Cardiac septum (tissue), 1 donor: Measurements from ENCODE around the gene FADS1. TPM values are rescaled to one million over a fixed set of nuclear protein-coding genes. Genes with fewer than 3 reads are reported as not detected.

Experiments used
- DNase-seq: peaks from one replicate; pipeline ENCODE4 v3.0.0-alpha.2; 2020; ENCODE audit warnings: low spot score
- intact Hi-C: fragments of 100-400 bp; cut with DNase I; formaldehyde crosslinking; loops from one replicate; pipeline ENCODE4 v1.14.0; 2022
- total RNA-seq: library from RNA; stranded (reverse); fragmentation: NEBNext Ultra II Directional; extraction: Animal tissue kit (Norgen Biotek cat#: 25700); gene quantifications from one replicate; pipeline ENCODE4 v1.2.1, GENCODE V29; 2021
- donor health status: DM: no; HTN: no; CAD: no.

The FADS1 gene
- total RNA-seq, 1 donor from 2014 or later = 34.0 TPM

DNA sequence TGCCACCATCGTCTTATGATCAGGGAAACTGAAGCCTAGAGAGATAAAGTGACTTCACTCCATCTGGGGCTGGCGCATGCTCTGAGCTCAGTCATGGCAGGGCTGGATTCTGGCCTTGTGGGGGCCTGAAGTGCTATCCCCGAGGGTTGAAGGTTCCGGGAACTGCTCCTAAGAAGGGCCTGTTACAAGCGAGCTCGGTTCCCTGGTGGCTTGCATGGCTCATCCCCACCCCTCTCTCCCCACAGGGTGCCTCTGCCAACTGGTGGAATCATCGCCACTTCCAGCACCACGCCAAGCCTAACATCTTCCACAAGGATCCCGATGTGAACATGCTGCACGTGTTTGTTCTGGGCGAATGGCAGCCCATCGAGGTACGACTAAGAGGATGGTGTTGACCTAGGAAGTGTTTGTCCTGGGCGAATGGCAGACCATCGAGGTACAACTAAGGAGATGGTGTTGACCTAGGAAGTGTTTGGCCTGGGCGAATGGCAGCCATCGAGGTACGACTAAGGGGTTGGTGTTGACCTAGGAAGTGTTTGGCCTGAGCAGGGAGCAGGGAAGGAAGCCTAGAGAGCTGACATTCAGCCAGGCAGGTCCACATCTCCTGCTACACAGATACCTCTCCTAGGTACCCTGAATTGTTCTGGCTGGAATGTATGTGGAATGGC, 31.2 kb upstream of the FADS1 start:
- DNase-seq = no peak
- intact Hi-C loops = no loop called here

DNA sequence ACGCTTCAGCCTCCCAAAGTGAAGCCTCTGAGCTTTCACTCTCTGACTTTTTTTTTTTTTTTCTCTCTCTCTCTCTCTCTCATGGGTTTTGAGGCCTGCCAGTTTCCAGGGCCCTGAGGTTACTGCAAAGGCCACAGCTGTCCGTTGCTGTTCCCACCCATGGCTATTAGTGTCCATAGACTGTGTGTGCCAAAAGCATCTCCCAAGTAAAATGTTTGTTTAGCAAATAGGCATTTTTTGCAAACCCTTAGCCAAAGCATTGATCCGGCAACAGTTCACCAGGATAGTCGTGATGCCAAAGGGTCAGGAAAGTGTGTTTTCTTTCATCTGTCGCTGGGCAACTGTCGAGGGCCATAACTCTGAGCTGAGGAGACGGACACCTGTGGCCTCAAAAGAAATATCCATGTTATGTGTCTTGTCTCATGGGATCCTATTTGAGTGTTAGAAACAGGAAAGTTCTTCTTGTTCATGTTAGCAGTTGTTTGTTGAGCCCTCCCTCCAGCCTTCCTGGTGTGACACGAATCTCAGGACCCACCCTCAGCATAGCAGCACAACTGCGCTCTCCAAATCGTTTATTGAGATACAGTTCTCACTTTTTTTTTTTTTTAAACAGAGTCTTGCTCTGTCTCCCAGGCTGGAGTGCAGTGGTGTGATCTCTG, 29.7 kb upstream of the FADS1 start:
- intact Hi-C loops = no loop called here
- no peak for DNase-seq

DNA sequence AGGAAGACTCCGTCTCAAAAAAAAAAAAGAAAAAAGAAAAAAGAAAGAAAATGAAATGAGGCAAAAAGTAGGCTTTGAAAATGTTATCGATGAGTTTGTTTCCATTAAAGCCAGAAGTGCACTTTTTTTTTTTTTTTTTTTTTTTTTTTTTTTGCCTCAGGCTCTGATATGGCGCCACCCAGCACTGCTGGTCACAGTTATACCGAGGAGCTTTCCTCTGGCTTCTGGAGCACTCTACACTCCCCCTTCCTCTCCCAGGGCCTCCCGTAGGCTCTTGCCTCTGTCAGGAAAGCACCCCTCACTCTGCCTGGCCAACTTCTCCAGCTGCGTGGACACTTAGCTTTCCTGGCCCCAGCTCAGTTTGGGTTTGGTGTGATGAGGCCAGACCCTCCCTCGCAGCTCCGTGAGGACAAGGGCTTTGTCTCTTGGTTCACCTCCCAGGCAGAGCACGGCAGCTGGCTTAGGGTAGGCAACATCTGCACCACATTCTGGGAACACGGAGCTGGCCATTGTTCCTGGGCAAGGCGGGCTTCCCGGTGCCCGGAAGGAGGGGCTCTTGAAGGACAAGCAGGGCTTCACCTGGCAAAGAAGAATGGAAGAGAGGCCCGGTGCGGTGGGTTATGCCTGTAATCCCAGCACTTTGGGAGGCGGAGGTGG, 28.2 kb upstream of the FADS1 start:
- intact Hi-C loops = no loop called here
- no peak for DNase-seq

DNA sequence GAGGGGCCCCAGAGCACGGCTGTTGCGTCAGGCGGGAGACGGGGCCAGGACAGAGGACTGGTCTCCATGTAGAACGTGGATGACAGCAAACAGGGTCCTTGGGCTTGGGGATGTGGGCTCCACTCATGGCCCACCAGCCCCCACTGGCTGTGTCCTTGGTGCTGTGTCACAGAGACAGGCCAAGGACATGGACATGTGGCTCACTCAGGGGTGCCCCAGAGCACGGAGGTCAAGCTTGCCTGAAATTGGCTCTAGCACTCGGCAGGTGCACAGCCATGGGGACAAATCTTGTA, 25.7 kb upstream of the FADS1 start:
- no peak for DNase-seq
- intact Hi-C loops = no loop called here

DNA sequence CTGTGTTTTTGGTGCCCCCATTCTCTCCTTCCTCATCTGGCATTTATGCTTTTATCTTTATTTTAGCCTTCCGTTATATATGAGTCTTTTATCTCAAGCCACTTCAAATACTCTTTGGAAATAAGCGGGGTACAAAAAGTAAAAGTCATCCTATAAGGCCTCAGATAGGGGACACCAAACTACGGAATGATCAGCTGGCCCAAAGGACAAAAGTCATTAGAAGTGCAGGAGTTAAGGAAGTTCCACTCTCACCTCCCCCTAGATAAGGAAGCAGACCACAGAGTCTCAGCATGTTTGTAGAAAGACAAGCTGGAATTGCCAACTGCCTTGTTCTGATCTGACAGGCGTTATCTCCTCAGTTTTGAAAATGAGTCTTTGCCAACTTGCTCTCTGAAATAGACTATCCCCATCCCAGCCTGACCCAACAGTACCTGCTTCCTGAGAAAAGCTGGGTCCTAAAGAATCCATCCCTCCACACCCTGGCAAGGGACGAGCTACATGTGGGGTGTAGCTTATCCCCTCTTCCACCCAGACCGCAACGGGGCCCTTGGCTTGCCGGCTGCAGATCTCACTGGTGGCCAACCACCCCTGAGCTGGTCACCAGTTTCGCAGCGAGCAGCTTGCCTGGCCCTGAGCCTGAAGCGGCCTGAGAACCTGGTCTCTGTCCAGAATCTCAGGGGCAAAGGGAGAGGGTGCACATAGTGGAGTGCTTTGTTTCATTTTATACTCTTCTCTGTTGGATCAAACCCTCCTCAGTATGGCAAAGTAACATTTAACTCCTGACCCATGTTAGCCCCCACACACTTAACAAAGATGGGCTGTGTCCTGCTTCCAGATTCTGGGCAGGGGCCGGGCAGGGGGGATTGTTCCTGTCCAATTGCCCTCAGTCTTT, 25.1 kb upstream of the FADS1 start:
- intact Hi-C loops = no loop called here
- no peak for DNase-seq

DNA sequence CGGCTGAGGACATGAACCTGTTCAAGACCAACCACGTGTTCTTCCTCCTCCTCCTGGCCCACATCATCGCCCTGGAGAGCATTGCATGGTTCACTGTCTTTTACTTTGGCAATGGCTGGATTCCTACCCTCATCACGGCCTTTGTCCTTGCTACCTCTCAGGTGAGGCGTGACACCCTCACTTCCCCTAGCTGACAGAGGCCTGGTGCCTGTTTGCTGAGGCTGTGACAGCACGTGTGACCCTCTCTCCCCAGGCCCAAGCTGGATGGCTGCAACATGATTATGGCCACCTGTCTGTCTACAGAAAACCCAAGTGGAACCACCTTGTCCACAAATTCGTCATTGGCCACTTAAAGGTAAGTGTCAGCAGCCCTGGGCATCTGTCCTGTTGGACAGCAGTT, 23.6 kb upstream of the FADS1 start:
- intact Hi-C loops = no loop called here
- DNase-seq = no peak

DNA sequence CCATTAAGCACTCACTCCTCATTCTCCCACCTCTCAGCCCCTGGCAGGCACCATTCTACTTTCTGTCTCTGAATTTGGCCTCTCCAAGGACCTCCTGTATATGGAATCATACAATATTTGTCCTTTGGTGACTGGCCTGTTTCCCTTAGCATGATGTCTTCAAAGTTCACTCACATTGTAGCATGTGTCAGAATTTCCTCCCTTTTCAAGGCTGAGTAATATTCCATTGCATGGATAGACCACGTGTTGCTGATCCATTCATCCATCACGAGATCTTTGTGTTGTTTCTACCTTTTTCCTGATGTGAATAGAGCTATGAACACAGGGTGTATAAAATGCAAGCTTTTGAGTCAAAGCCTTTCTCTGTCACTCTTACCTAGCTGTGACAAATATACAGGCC, 22.9 kb upstream of the FADS1 start:
- intact Hi-C loops = no loop called here
- DNase-seq = no peak

DNA sequence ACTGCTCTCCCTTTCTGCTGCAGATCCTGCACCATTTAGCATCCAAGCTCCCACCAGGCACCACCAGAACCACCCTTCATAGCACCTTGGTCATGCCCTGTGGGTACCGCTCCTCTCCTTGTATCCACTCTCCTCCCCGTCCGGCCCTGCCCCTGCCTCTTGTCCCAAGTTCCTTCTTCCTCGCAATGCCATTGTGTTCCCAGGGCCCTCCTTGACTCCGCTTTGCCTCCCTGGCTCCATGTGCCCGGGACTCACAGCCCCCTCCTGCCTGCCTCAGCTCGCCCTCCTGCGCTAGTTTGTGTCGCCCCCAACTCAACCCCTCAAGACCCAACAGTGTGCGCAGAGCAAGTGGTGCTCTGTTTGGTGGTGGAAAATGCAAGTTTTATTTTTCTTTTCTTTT, 22.1 kb upstream of the FADS1 start:
- intact Hi-C loops = no loop called here
- DNase-seq = no peak

DNA sequence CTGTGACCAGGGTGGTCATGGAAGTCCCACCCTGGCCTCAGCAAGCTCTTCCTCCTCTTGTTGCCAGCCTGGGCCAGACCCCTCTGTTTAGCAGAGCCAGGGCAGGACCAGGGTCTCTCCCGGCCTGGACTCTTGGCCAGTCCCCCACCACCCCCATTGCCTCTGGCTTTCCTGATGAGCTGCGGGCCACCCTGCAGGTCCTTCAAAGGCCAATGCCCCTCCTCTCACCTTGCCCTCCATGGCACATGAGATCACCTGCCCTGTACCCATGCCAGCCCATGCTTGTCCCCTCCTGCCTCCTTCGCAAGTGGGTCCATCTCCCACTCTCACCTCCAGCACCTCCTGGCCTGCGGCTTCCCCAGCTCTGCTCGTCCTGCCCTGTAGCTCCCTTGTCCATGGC, 21.7 kb upstream of the FADS1 start:
- DNase-seq = no peak
- intact Hi-C loops = no loop called here

DNA sequence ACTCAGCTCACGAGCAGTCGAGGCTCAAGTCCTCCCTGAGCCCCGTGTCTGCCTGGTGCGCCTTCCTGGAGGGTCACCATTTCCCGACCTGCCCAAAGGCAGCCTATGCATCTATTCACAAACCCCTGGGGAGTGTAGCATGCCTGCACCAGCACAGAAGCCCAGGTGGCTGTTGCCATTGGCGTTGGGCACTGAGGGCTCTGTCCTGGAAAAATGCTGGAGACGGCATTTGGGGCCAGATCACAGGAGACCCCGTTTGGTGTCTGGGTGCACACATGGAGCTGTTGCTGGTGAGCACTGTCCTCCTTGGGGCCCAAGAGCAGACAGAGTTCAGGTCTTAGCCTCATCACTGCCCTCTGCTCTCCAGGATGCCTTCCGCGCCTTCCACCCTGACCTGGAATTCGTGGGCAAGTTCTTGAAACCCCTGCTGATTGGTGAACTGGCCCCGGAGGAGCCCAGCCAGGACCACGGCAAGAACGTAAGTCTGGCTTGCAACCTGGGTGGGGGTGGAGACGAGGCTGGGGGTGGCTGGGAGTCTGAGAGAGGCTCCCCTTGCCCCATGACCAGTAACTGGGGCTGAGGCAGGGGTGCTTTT, 20.7 kb upstream of the FADS1 start:
- no peak for DNase-seq
- intact Hi-C loops = no loop called here

DNA sequence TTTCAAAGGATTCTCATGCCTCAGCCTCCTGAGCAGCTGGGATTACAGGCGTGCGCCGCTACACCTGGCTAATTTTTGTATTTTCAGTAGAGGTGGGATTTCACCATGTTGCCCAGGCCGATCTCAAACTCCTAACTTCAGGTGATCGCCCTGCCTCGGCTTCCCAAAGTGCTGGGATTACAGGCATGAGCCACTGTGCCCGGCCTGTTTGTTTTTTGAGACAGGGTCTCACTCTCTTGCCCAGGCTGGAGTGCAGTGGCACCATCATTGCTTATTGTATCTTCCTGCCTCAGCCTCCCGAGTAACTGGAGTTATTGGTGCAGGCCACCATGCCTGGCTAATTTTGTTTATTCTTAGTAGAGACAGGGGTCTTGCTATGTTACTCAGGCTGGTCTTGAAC, 19.4 kb upstream of the FADS1 start:
- DNase-seq = no peak
- intact Hi-C loops = no loop called here

DNA sequence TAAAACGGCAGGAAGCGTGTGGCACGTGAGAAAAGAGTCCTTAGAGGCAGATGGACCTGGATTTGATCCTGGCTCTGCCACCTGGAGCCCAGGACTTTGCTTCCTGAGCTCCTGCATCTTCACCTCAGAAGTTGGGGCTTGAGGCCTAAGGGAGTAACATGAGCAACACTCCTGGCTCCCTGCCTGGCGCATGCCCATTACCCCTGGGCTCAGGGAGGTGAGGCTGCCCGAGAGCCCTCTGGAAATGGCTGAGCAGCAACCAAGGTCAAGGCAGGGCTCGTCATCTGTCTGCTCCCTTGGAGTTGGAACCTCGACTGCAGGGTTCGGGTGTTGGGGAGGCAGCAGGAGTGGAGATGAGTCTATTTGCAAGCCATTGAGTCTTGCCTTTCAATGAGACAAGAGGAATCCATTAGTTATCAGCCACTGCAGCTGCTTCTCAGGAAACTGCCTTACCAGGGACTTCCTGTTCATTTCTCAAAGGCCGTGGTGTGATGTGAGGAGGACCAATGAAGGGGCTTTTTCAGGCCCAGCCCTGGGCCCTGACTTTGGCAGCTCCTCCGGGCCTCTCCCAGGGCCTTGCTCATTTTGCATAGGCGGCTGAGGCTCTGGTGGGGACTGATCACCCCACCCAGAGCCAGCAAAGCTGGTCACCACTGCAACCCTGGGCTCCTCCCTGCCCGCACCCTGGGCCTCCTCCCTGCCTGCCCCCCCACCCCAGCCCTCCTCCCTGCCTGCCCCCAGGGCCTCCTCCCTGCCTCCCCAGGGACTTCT, 17.7 kb upstream of the FADS1 start:
- no peak for DNase-seq
- intact Hi-C loops = no loop called here

DNA sequence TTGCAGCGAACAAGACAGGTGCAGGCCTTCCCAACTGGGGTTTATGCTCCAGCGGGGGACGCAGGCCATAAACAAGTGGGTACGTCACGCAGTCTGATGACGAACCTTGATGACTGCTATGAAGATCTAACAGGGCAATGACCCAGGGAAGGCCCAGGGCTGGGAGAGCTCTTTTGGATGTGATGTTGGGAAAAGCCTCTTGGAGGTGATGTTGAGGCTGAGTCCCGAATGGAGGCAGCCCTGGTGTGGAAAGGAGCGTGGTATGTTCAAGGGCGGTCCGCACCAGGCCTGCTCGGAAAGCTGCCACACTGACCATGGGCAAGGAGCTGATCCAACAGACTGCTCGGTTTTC, 17.1 kb upstream of the FADS1 start:
- intact Hi-C loops = no loop called here
- DNase-seq = no peak

DNA sequence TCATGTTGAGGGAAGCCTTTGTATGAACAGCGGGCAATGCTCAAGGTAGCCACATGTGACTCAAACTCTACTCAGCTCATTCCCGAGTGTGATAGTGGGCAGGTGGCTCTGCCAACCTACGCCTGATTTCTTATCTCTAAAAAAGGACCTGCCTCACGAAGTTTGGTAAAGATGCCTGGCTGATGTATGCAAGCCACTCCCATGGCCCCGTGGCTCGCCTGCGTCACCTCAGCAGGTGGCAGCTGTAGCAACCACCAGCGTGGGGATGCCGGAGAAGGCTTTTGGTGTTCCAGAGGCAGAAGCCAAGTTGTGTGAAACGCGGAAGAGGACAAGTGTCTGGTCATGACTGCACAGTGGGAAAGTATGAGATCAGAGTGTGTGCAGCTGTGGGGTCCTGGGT, 16.7 kb upstream of the FADS1 start:
- intact Hi-C loops = no loop called here
- DNase-seq = no peak

DNA sequence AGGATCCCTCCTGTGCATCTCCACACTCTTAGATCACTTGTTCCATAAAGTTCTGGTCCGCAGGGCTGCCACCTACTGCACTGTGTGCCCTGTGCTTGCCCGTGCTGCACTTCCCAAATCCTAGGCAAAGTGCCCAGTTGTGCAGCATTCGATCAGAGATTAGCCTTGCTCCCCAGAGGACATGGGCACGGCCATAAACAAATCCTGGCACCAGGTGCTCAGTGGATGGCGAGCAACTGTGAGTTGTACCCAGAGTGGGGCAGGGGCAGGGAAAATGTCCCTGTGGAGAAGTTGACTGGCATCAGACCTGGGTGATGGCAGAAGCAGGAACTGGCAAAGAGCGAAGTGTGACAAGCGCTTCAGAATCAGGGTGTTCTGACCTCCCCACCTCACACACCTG, 16.0 kb upstream of the FADS1 start:
- DNase-seq = no peak
- intact Hi-C loops = no loop called here

DNA sequence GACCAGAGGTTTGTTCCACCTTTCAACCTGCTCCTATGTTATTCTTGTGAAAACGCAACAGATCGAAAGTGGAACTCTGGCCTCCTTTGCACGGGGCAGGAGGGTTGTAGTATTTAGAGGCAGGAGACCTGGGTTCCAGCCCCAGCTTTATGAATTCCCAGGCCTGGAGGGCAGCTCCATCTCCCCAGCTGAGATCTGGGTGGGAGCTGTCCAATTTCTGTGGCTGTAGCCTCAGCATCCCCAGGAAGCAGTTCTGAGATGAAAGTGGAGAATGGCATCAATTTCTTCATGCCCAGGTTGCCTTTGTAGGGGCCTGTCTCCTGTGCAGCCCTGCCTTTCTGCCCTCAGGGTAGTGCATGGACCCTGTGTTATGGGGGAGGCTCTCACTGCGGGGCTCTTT, 15.4 kb upstream of the FADS1 start:
- DNase-seq = no peak
- intact Hi-C loops = no loop called here

DNA sequence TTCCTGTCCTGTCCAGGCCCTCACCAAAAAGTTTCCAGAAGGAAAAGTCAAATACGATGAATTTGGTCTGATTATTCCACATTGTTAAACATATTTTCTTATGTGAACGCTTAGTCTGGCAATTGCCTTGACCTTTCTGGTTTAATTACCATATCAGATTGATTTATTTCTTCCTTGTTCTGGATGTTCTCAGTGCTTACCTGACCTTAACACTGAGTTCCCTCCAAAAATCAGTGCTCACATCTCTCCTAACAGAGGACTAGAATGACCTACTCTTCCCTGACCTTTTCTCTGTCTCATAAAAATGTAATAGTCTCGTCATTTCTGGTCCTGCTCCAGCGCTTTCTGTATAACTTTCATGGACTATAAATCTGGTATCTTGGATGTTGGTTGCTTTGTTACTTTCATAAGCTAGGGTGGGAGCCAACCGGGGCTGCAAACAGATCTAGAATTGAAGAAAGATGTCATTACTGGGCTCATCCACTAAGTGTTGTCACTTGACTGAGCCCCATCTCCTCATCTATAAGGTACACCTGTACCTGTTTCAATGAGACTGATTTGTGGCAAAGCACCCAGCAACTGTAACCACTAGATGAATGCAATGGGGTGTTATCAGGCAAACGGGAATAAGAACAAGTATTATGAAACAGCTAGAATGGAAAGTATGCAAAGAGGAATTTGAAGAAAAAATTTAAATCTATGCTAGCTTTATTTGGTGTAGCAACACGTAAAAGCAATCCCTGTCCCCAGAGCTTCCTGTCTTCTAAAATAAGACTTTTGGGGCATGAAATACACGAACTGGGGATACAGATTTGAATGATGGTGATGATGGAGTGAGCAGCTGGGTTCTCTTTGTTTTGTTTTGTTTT, 13.7 kb upstream of the FADS1 start:
- intact Hi-C loops = no loop called here

DNA sequence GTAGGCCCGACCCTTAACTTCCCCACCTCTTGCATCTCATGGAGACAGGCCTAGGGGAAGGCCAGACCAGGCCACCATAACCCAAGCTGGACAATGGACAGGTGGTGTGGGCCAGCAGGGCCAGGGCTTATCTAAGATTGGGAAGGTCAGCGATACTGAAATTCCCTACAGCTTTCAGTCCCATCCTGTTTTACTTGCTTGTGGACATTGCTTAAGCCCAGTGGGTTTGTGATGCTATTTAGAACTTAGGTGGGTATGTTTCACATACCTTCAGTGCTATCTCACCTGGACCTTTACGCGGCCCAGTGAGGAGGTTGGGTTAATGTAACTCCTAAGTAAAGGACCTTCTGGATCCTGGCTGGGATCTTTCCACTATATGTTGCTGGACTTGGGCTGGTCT, 13.0 kb upstream of the FADS1 start:
- no peak for DNase-seq
- intact Hi-C loops = no loop called here

More for the DNA sequence above, 13.7 kb upstream of the FADS1 start:
- no peak for DNase-seq
